HG03558 (cell line): ENCODE measurements around the gene PARP8.
"Not testable (repeated sequence)": the region's sequence is repeated elsewhere in the genome, so short reads cannot be mapped to it uniquely, and the experiment has no call there.

Experiments used
- ATAC-seq: cut with Tn5 transposase; IDR thresholded peaks from one replicate; pipeline ENCODE4 v1.9.1; 2021; ENCODE audit warnings: moderate number of reproducible peaks; ENCODE audit not compliant: unreplicated experiment; ENCODE audit errors: extremely low read depth

PARP8 gene

GRCh38 chr5:50679554-50679953, 13.1 kb downstream of the PARP8 start:
- ATAC-seq: not testable (repeated sequence)

GRCh38 chr5:50684721-50685120, 18.3 kb downstream of the PARP8 start:
- ATAC-seq: no peak

- ATAC-seq: no peak
Measured at GRCh38 chr5:50687548-50687947, 21.1 kb downstream of the PARP8 start.

- no peak for ATAC-seq
Measured at GRCh38 chr5:50691399-50692016, 25.1 kb downstream of the PARP8 start.

- ATAC-seq: no peak
Measured at GRCh38 chr5:50694027-50694590, 27.7 kb downstream of the PARP8 start.

GRCh38 chr5:50694626-50695025, 28.2 kb downstream of the PARP8 start:
- ATAC-seq: not testable (repeated sequence)

- peak; percentile 47 for ATAC-seq
Measured at GRCh38 chr5:50697739-50698138, 31.3 kb downstream of the PARP8 start.

- no peak for ATAC-seq
Measured at GRCh38 chr5:50699737-50700136, 33.3 kb downstream of the PARP8 start.

- ATAC-seq: no peak
Measured at GRCh38 chr5:50700706-50701105, 34.3 kb downstream of the PARP8 start.

- no peak for ATAC-seq
Measured at GRCh38 chr5:50702615-50703366, 36.4 kb downstream of the PARP8 start.

- ATAC-seq: no peak
Measured at GRCh38 chr5:50703367-50703666, 36.9 kb downstream of the PARP8 start.

GRCh38 chr5:50704730-50705129, 38.3 kb downstream of the PARP8 start:
- no peak for ATAC-seq

GRCh38 chr5:50709471-50709870, 43.0 kb downstream of the PARP8 start:
- ATAC-seq: no peak

GRCh38 chr5:50710838-50711237, 44.4 kb downstream of the PARP8 start:
- peak; percentile 2 for ATAC-seq

GRCh38 chr5:50711280-50711679, 44.8 kb downstream of the PARP8 start:
- ATAC-seq: peak; percentile 93

GRCh38 chr5:50712479-50712878, 46.0 kb downstream of the PARP8 start:
- ATAC-seq: no peak

GRCh38 chr5:50715001-50715400, 48.6 kb downstream of the PARP8 start:
- ATAC-seq: no peak

- ATAC-seq: no peak
Measured at GRCh38 chr5:50716134-50716533, 49.7 kb downstream of the PARP8 start.

- no peak for ATAC-seq
Measured at GRCh38 chr5:50717651-50718050, 51.2 kb downstream of the PARP8 start.

- ATAC-seq: no peak
Measured at GRCh38 chr5:50720061-50720710, 53.7 kb downstream of the PARP8 start.

GRCh38 chr5:50722223-50722622, 55.8 kb downstream of the PARP8 start:
- no peak for ATAC-seq
